HepG2 (cell line): ENCODE results near the gene FRMD6. TPM values are rescaled to one million over a fixed set of nuclear protein-coding genes. Genes with fewer than 3 reads are reported as not detected.

Source experiments
- ATAC-seq: fragments of 200-7000 bp; cut with Tn5 transposase; 3 replicates; pipeline ENCODE4 v1.9.1; 2020; ENCODE audit warnings: mild to moderate bottlenecking, moderate library complexity
- BruUV-seq: library from RNA; stranded (reverse); fragments of 400-500 nt; replicated peaks from 2 replicates; lab custom pipeline; 2021; lab: Mats Ljungman, UMichigan
- CTCF ChIA-PET: fragments of 300-600 bp; formaldehyde crosslinking; extraction: SDS; loops from one replicate; lab custom pipeline; 2021; ENCODE audit warnings: low total read pairs, inconsistent platforms, low intra/inter-chr PET ratio; lab: Yijun Ruan, JAX
- POLR2A ChIA-PET: fragments of 350-600 bp; sonication (Branson Sonifier 250); formaldehyde crosslinking; loops from one replicate; lab custom pipeline; 2020; ENCODE audit warnings: antibody characterized with exemption, inconsistent platforms; lab: Yijun Ruan, JAX
- DNase-seq: peaks from one replicate; pipeline ENCODE4 v3.0.0-alpha.2; 2015; ENCODE audit warnings: low spot score
- FAIRE-seq: peaks from 3 replicates; lab custom pipeline; 2011; peaks lifted over from hg19 to GRCh38; lab: Jason Lieb, UNC
- H2AFZ ChIP-seq: one replicate; pipeline ENCODE4 v1.6.1; 2011; ENCODE audit warnings: low read length, inconsistent platforms
- H3K27ac ChIP-seq: fragments of 300-600 bp; 3 replicates; pipeline ENCODE4 v1.8.0; 2011; ENCODE audit warnings: mixed run types, mild to moderate bottlenecking, mixed read lengths, low read length, inconsistent platforms; ENCODE audit not compliant: insufficient read depth; ENCODE audit errors: extremely low read length
- H3K27me3 ChIP-seq, 2 experiments: fragments of 200-600 bp in 1 of 2; 2 replicates in 1 of 2; 3 replicates in 1 of 2; pipeline versions ENCODE4 v1.6.0 to v1.8.0; 2011; ENCODE audit warnings: low read length in 2 of 2, mild to moderate bottlenecking in 2 of 2, moderate library complexity in 2 of 2, inconsistent platforms in 1 of 2; ENCODE audit not compliant: insufficient read depth in 2 of 2, control insufficient read depth in 1 of 2
- H3K36me3 ChIP-seq, 2 experiments: fragments of 200-600 bp in 1 of 2; replicated peaks in 1 of 2; 2 replicates in 1 of 2; 3 replicates in 1 of 2; pipeline versions ENCODE4 v1.5.1 to v1.8.0; 2011; ENCODE audit warnings: low read length in 2 of 2, inconsistent platforms in 1 of 2; ENCODE audit not compliant: insufficient read depth in 2 of 2, control insufficient read depth in 1 of 2
- H3K4me1 ChIP-seq: 2 replicates; pipeline ENCODE4 v1.5.1; 2012; ENCODE audit warnings: low read length, inconsistent platforms; ENCODE audit not compliant: insufficient read depth
- H3K4me2 ChIP-seq: 2 replicates; pipeline ENCODE4 v1.6.0; 2011; ENCODE audit warnings: low read depth, low read length, inconsistent platforms
- H3K4me3 ChIP-seq, 3 experiments: fragments of 200-600 bp in 1 of 3; sonication (generic), shearing (Covaris generic) in 1 of 3; replicated peaks in 1 of 3; 2 replicates each; pipeline ENCODE4 v1.5.1; 2011 to 2016; ENCODE audit warnings: low read length in 3 of 3, inconsistent platforms in 2 of 3, low read depth in 2 of 3, mild to moderate bottlenecking in 2 of 3, control low read depth in 1 of 3, mixed read lengths in 1 of 3; ENCODE audit not compliant: insufficient read depth in 1 of 3
- H3K79me2 ChIP-seq: one replicate; pipeline ENCODE4 v1.6.1; 2011; ENCODE audit warnings: low read length, inconsistent platforms; ENCODE audit not compliant: insufficient read depth
- H3K9ac ChIP-seq: 2 replicates; pipeline ENCODE4 v1.6.0; 2011; ENCODE audit warnings: mild to moderate bottlenecking, low read depth, low read length, inconsistent platforms; ENCODE audit not compliant: insufficient read depth
- H3K9me3 ChIP-seq: 2 replicates; pipeline ENCODE4 v1.5.1; 2012; ENCODE audit warnings: mild to moderate bottlenecking, low read length
- H4K20me1 ChIP-seq: 2 replicates; pipeline ENCODE4 v1.6.0; 2011; ENCODE audit warnings: inconsistent platforms, mild to moderate bottlenecking, low read length, moderate library complexity; ENCODE audit not compliant: insufficient read depth
- GATA4 ChIP-seq: sonication (generic); IDR thresholded peaks from 2 replicates; pipeline ENCODE4 v1.6.1; 2016; ENCODE audit warnings: antibody characterized with exemption, low read depth, borderline replicate concordance
- KAT2B ChIP-seq: fragments of 150-350 bp; IDR thresholded peaks from 2 replicates; pipeline ENCODE4 v1.6.1; 2014; ENCODE audit warnings: low read depth, low read length, borderline replicate concordance
- KAT8 ChIP-seq: IDR thresholded peaks from 2 replicates; pipeline ENCODE4 v1.6.1; 2016; ENCODE audit warnings: missing genetic modification reagents, missing compliant biosample characterization
- KDM6A ChIP-seq: IDR thresholded peaks from 2 replicates; pipeline ENCODE4 v1.6.1; 2016; ENCODE audit warnings: low read depth
- PPARG ChIP-seq: conservative IDR thresholded peaks from 2 replicates; pipeline ENCODE4 v1.6.1; 2016; ENCODE audit warnings: missing biosample characterization, missing genetic modification reagents
- RBM22 ChIP-seq: fragments of 200-400 bp; formaldehyde crosslinking; optimal IDR thresholded peaks from 2 replicates; pipeline ENCODE3; 2017; ENCODE audit warnings: mild to moderate bottlenecking, low read length, moderate library complexity
- RXRB ChIP-seq: IDR thresholded peaks from 2 replicates; pipeline ENCODE4 v1.6.1; 2016; ENCODE audit warnings: borderline replicate concordance, missing genetic modification reagents, missing compliant biosample characterization
- TSC22D2 ChIP-seq: sonication (generic); formaldehyde crosslinking; IDR thresholded peaks from 2 replicates; pipeline ENCODE4 v1.5.1; 2020; ENCODE audit warnings: missing genetic modification reagents, mild to moderate bottlenecking, borderline replicate concordance
- U2AF2 ChIP-seq: fragments of 200-400 bp; formaldehyde crosslinking; IDR thresholded peaks from 2 replicates; pipeline ENCODE4 v1.6.1; 2017; ENCODE audit warnings: low read depth, mild to moderate bottlenecking, low read length
- ZFAT ChIP-seq: sonication (generic); formaldehyde crosslinking; conservative IDR thresholded peaks from 2 replicates; pipeline ENCODE4 v1.8.1; 2023; ENCODE audit warnings: missing genetic modification reagents, inconsistent platforms
- ZFY ChIP-seq: sonication (generic); formaldehyde crosslinking; IDR thresholded peaks from 2 replicates; pipeline ENCODE4 v1.4.0; 2020; ENCODE audit warnings: missing genetic modification reagents
- ZNF10 ChIP-seq: sonication (generic); formaldehyde crosslinking; IDR thresholded peaks from 2 replicates; pipeline ENCODE4 v1.4.0; 2020; ENCODE audit warnings: mild to moderate bottlenecking, low read depth, missing genetic modification reagents, borderline replicate concordance
- ZNF274 ChIP-seq: sonication (generic); formaldehyde crosslinking; IDR thresholded peaks from 2 replicates; pipeline ENCODE4 v1.5.1; 2020; ENCODE audit warnings: mild to moderate bottlenecking, missing genetic modification reagents
- ZNF614 ChIP-seq: IDR thresholded peaks from 2 replicates; pipeline ENCODE4 v1.6.1; 2018; ENCODE audit warnings: missing biosample characterization, missing genetic modification reagents, inconsistent platforms, borderline replicate concordance
- ZNF777 ChIP-seq: sonication (generic); formaldehyde crosslinking; IDR thresholded peaks from 2 replicates; pipeline ENCODE4 v1.4.0; 2020; ENCODE audit warnings: missing genetic modification reagents
- ZNF792 ChIP-seq: IDR thresholded peaks from 2 replicates; pipeline ENCODE4 v1.6.1; 2016
- ZNF839 ChIP-seq: sonication (generic); formaldehyde crosslinking; IDR thresholded peaks from 2 replicates; pipeline ENCODE4 v1.4.0; 2020; ENCODE audit warnings: missing genetic modification reagents, mild to moderate bottlenecking, borderline replicate concordance
- WGBS: methylation state at CpG from one replicate; pipeline ENCODE4 v1.1.6; 2017; ENCODE audit warnings: low lambda C conversion rate; 5-methylcytosine and 5-hydroxymethylcytosine counted together
- in situ Hi-C: cut with HindIII; loops from 2 replicates; pipeline ENCODE4 v1.10.0; 2017; ENCODE audit warnings: low pct_unique_long_range_greater_than_20kb; ENCODE audit not compliant: extremely low pct_ligation_motif_present
- intact Hi-C: fragments of 100-400 bp; cut with micrococcal nuclease; formaldehyde crosslinking; loops from one replicate; pipeline ENCODE4 v1.10.0; 2022; ENCODE audit not compliant: unreplicated experiment
- polyA plus RNA-seq, 8 experiments: library from polyadenylated mRNA; depleted of rRNA in 3 of 8; stranded (reverse) in 7 of 8; unstranded in 1 of 8; fragments of >200 nt; fragmentation: Illumina TruSeq in 4 of 8; extraction: Trizol in 4 of 8; gene quantifications; 2 replicates each; pipeline versions ENCODE4 v1.2.1 to v1.2.3, GENCODE V29; 2011 to 2016; ENCODE audit warnings: low read depth in 4 of 8, missing spikeins in 1 of 8, mixed read lengths in 1 of 8; ENCODE audit not compliant: insufficient read depth in 1 of 8
- total RNA-seq, 5 experiments: library from RNA; depleted of rRNA; stranded (reverse); fragments of >200 nt; fragmentation: Illumina TruSeq; extraction: Trizol; gene quantifications; 2 replicates each; pipeline ENCODE4 v1.2.3, GENCODE V29; 2016; ENCODE audit warnings: low read depth in 1 of 5
- TF ChIP-seq, protein P1 (sequence below): sonication (generic); formaldehyde crosslinking; IDR thresholded peaks from 2 replicates; pipeline ENCODE4 v1.4.0; 2020; ENCODE audit warnings: low read depth, missing genetic modification reagents
- TF ChIP-seq, protein P2 (sequence below): sonication (generic); formaldehyde crosslinking; IDR thresholded peaks from 2 replicates; pipeline ENCODE4 v1.5.0; 2020; ENCODE audit warnings: missing genetic modification reagents

FRMD6 gene
- total and polyA plus RNA-seq, 2 of the 13 experiments (the other 11 are each of a cell fraction or from before 2014, with no cell fraction given): 2.4 to 5.4 TPM

DNA sequence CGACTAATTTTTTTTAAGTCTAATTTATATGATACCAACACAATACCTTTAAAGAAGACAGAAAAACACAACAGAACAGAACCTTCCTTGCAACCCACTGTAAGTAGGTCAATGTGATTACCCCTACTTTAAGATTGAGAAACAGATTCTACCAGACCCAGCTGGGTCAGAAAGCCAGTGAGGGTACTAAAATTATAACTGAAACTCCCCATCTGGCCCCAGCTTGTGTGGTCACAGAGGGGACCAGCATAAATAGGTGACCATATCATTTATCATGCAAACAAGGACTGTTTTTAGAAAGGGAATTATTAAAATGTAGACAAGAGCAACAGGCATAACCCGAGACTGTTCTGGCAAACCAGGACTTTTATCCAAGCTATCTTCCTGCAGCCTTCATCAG is 30.1 kb upstream of the FRMD6 start:
- DNase-seq (no peak), FAIRE-seq (no peak), ATAC-seq (no peak)
- in situ Hi-C loops: no loop called here
- no peak overlapping the region for H2AFZ ChIP-seq
- TF ChIP-seq KDM6A (CRISPR knock-in tag) (no peak), KAT2B (no peak), ZNF614 (CRISPR knock-in tag) (no peak), GATA4 (no peak), ZNF274 (no peak), ZNF777 (CRISPR knock-in tag) (no peak), ZFAT (CRISPR knock-in tag) (no peak), RBM22 (no peak), ZNF839 (CRISPR knock-in tag) (no peak), PPARG (CRISPR knock-in tag) (no peak), ZNF792 (no peak), ZFY (no peak), KAT8 (CRISPR knock-in tag) (no peak), U2AF2 (no peak), ZNF10 (no peak), TSC22D2 (CRISPR knock-in tag) (no peak), RXRB (CRISPR knock-in tag) (no peak)
- TF ChIP-seq, protein P1, sequence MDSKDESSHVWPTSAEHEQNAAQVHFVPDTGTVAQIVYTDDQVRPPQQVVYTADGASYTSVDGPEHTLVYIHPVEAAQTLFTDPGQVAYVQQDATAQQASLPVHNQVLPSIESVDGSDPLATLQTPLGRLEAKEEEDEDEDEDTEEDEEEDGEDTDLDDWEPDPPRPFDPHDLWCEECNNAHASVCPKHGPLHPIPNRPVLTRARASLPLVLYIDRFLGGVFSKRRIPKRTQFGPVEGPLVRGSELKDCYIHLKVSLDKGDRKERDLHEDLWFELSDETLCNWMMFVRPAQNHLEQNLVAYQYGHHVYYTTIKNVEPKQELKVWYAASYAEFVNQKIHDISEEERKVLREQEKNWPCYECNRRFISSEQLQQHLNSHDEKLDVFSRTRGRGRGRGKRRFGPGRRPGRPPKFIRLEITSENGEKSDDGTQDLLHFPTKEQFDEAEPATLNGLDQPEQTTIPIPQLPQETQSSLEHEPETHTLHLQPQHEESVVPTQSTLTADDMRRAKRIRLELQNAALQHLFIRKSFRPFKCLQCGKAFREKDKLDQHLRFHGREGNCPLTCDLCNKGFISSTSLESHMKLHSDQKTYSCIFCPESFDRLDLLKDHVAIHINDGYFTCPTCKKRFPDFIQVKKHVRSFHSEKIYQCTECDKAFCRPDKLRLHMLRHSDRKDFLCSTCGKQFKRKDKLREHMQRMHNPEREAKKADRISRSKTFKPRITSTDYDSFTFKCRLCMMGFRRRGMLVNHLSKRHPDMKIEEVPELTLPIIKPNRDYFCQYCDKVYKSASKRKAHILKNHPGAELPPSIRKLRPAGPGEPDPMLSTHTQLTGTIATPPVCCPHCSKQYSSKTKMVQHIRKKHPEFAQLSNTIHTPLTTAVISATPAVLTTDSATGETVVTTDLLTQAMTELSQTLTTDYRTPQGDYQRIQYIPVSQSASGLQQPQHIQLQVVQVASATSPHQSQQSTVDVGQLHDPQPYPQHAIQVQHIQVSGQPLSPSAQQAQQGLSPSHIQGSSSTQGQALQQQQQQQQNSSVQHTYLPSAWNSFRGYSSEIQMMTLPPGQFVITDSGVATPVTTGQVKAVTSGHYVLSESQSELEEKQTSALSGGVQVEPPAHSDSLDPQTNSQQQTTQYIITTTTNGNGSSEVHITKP: no peak
- TF ChIP-seq, protein P2, sequence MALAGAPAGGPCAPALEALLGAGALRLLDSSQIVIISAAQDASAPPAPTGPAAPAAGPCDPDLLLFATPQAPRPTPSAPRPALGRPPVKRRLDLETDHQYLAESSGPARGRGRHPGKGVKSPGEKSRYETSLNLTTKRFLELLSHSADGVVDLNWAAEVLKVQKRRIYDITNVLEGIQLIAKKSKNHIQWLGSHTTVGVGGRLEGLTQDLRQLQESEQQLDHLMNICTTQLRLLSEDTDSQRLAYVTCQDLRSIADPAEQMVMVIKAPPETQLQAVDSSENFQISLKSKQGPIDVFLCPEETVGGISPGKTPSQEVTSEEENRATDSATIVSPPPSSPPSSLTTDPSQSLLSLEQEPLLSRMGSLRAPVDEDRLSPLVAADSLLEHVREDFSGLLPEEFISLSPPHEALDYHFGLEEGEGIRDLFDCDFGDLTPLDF (CRISPR knock-in tag): no peak
- no peaks in the 10 kb centered on the region for H3K79me2 ChIP-seq
- no peak overlapping the region for H3K4me2 ChIP-seq
- no peaks in the 10 kb centered on the region for H3K36me3 ChIP-seq
- H3K4me1 ChIP-seq: peaks cover 17% of the 10 kb centered on the region
- no peak overlapping the region for H3K9ac ChIP-seq
- no peaks in the 10 kb centered on the region for H3K27me3 ChIP-seq
- H3K27ac ChIP-seq: no peak overlapping the region
- intact Hi-C loops: no loop called here
- H3K4me3 ChIP-seq: no peak overlapping the region
- H3K9me3 ChIP-seq: no peaks in the 10 kb centered on the region
- WGBS: 25% methylated on average over 2 of the region's 2 CpGs
- POLR2A ChIA-PET: no interaction called here
- H4K20me1 ChIP-seq: no peaks in the 10 kb centered on the region
- CTCF ChIA-PET: no interaction called here
- BruUV-seq: no TSS peak
